Tibial artery (tissue), 4 donors: ENCODE results near the gene RNU5B-1.
"Not testable (repeated sequence)": the region's sequence is repeated elsewhere in the genome, so short reads cannot be mapped to it uniquely, and the experiment has no call there.

Source experiments
- DNase-seq, 2 donors: peaks; one replicate each; pipeline ENCODE4 v3.0.0-alpha.2; 2019
- H3K27ac ChIP-seq, 2 donors: fragments of 200-600 bp; sonication (generic) in 1 of 2; 1 replicate in 1 of 2; 2 replicates in 1 of 2; pipeline ENCODE4 v1.5.1; 2018 to 2019; ENCODE audit warnings: mild to moderate bottlenecking in 1 of 2
- H3K27me3 ChIP-seq, 2 donors: fragments of 200-600 bp; sonication (generic) in 1 of 2; one replicate each; pipeline versions ENCODE4 v1.5.1 to v1.6.0; 2016 to 2019
- H3K36me3 ChIP-seq, 3 donors: fragments of 200-600 bp; sonication (generic) in 2 of 3; one replicate each; pipeline ENCODE4 v1.5.1; 2016 to 2019; ENCODE audit warnings: mild to moderate bottlenecking in 2 of 3
- H3K4me1 ChIP-seq, 4 donors: fragments of 200-600 bp; sonication (generic) in 2 of 4; 1 replicate in 3 of 4; 2 replicates in 1 of 4; pipeline ENCODE4 v1.5.1; 2016 to 2019
- H3K4me3 ChIP-seq, 2 donors: fragments of 200-600 bp; sonication (generic) in 1 of 2; 1 replicate in 1 of 2; 2 replicates in 1 of 2; pipeline ENCODE4 v1.5.1; 2018 to 2019; ENCODE audit warnings: mild to moderate bottlenecking in 2 of 2
- H3K9me3 ChIP-seq, 3 donors: fragments of 200-600 bp; sonication (generic) in 1 of 3; one replicate each; pipeline ENCODE4 v1.5.1; 2016 to 2019
- CTCF ChIP-seq, 2 experiments: fragments of 200-600 bp in 1 of 2; fragments of 450-650 bp in 1 of 2; IDR thresholded peaks; one replicate each; pipeline ENCODE4 v1.5.1; 2017 to 2019; ENCODE audit warnings: antibody characterized with exemption in 2 of 2, mild to moderate bottlenecking in 1 of 2, moderate library complexity in 1 of 2
- intact Hi-C: fragments of 100-400 bp; cut with DNase I; formaldehyde crosslinking; loops from one replicate; pipeline ENCODE4 v1.15.0; 2023; ENCODE audit warnings: low total_unique reads

The RNU5B-1 gene

DNA sequence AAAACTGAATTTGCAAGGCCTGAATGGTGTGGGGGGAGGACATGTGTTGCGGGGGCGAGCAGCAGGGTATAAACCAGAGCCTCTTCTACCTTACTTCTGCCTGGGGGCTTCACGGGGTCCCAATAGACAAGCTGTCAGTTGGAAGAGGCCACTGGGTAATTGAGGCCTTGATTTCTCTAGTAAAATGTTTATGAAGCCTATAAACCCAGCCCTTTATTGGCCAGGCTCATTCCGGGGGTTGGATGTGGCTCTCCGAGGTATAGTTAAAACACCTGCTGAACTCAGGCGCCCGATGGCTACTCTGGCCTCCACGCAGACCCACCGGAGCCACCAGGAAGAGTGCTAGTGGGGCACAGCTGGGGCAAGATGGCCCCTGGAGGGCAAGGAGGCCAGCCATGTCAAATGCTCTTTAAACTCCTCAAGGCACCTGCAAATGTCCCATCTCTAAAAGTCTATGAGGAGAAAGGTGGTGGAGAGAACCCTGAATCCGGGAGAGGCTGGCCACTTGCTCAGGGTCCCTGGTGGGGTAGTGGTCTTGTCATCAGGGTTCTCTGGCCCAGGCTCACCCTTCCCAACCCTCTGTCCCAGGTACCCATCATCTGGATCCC lies 39.0 kb downstream of the RNU5B-1 start:
- intact Hi-C loops, result no loop called here
- Histone ChIP-seq H3K27me3 (peaks cover 0 to 30% of the 10 kb centered on the region in 2 donors), H3K4me1 (no peaks in the 10 kb centered on the region), H3K27ac (no peak overlapping the region), H3K36me3 (no peaks in the 10 kb centered on the region), H3K4me3 (no peak overlapping the region), H3K9me3 (no peaks in the 10 kb centered on the region)
- TF ChIP-seq CTCF (IDR thresholded peaks at IDR 0.05), result no peak
- DNase-seq, result no peak

DNA sequence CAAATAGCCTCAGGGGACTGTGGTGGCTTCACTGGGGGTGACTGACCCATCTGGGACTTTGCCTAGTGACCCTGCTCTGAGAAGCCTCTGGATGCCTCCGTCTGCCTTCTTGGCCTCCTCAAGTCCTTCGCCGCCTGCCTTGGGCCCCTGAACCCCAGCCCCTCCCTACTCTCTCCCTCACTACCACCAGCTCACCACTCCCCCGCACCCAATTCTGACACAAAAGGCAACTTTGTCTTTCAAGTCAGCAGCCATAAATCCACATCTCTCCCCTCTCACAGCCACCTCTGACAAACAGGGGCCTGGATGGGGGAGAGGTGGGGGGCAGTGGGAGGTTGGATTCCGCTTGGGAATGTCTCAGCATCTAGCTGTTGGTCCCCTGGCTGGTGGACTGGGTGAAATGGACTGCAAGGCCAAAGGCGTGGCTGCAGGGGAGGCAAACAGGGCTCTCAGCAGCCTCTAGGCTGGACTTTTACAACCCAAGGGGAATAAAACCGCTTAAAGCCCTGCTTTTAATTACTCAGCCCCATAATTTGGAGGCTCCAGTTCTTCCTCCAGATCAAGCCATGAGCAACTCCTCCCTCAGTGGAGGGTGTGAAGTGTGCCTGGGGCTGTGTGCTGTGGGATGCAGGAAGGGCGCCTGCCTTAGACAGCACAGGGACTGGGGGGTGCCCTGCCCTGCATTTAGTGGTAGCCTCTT lies 39.9 kb downstream of the RNU5B-1 start:
- intact Hi-C loops, result no loop called here
- Histone ChIP-seq H3K9me3 (no peaks in the 10 kb centered on the region), H3K4me3 (no peak overlapping the region), H3K4me1 (no peaks in the 10 kb centered on the region), H3K27ac (no peak overlapping the region), H3K36me3 (no peaks in the 10 kb centered on the region), H3K27me3 (peaks cover 0 to 23% of the 10 kb centered on the region in 2 donors)
- no peak for TF ChIP-seq CTCF (IDR thresholded peaks at IDR 0.05)
- DNase-seq, result no peak

DNA sequence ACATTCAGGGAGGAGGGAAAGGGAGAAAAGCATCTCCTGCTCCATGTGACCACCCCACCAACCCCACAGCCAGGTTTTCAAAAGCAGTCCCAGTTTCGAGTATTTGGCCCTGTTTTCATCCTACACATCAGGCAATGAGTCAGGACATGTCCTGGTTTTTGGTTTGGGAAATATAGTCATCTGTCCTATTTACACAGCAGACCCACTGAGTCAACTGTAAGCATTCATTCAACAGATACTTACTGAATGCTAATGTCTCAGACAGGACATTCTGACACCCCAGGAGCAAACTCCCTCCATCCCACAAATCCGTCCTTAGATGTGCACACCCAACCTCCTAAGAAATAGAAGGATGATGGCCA lies 40.4 kb downstream of the RNU5B-1 start:
- no peak for TF ChIP-seq CTCF (IDR thresholded peaks at IDR 0.05)
- Histone ChIP-seq H3K27ac (no peak overlapping the region), H3K27me3 (peaks cover 0 to 17% of the 10 kb centered on the region in 2 donors), H3K9me3 (no peaks in the 10 kb centered on the region), H3K4me1 (no peaks in the 10 kb centered on the region), H3K4me3 (no peak overlapping the region), H3K36me3 (no peaks in the 10 kb centered on the region)
- DNase-seq, result no peak
- intact Hi-C loops, result no loop called here

DNA sequence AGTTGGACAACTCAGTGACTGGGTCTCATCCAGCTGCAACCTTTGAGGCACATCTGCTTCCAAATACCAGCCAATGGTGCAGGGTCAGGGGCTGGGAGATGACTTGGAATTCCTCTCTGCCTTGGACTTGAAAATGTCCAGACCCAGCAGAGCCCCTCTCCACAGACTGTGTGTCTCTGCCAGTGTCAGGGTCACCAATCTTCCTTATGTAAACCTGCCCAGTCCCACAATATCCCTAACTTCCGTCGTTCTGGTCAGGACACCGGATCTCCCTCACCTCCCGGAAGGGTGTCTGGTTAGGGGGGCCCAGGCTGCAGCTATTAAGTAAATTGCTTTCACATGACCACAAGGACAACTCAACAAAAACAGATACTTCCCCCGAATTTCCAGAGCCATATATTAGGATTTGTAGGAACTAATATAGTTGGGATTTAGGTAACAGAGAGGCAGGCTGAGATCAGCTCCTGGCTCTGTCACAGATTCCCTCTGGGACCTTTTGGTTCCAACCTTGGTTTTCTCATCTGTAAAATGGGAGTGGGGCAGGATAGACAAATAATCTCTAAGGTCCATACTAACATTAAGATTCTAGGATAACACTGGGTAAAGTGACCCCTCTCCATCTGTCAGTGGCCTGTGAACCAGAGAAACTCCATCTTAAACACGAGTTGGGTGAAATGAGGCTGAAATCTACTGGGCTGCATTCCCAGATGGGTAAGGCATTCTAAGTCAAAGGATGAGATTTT lies 42.5 kb downstream of the RNU5B-1 start:
- TF ChIP-seq CTCF (IDR thresholded peaks at IDR 0.05), result no peak
- no peak for DNase-seq
- peaks cover 0 to 7% of the 10 kb centered on the region in 2 donors for H3K27me3 ChIP-seq
- H3K27ac ChIP-seq, result no peak overlapping the region
- no peak overlapping the region for H3K4me3 ChIP-seq
- no peaks in the 10 kb centered on the region for H3K36me3 ChIP-seq
- no peaks in the 10 kb centered on the region for H3K4me1 ChIP-seq
- H3K9me3 ChIP-seq, result no peaks in the 10 kb centered on the region
- intact Hi-C loops, result no loop called here

GRCh38 chr15:65347756-65348155 lies 43.3 kb downstream of the RNU5B-1 start:
- DNase-seq, intact Hi-C loops, H3K27ac ChIP-seq, H3K9me3 ChIP-seq, H3K4me3 ChIP-seq, H3K36me3 ChIP-seq, H3K27me3 ChIP-seq, H3K4me1 ChIP-seq: not testable (repeated sequence)

DNA sequence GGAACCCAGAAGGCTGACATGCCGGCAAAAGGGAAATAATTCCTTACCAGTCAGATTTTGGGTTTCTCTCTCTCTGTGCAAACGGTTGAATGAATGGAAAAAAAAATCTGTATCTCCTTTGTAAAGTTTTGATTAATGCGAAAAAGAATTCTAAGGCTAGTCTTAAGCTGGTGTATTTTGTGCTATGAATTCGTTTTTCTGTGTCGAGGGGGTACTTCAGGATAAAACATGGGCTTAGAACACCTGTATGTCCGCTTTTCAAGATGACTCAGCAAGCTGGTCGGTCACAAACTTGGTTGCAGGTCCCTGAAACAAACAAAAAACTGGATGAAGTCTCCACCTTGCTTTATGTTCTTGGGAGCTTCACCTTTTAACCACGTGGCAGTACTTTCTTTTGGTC lies 44.9 kb downstream of the RNU5B-1 start:
- no peak for DNase-seq
- H3K4me1 ChIP-seq, result no peaks in the 10 kb centered on the region
- H3K27me3 ChIP-seq, result peaks cover 0 to 12% of the 10 kb centered on the region in 2 donors
- intact Hi-C loops, result no loop called here
- no peak overlapping the region for H3K4me3 ChIP-seq
- TF ChIP-seq CTCF (IDR thresholded peaks at IDR 0.05), result no peak
- H3K9me3 ChIP-seq, result no peaks in the 10 kb centered on the region
- H3K27ac ChIP-seq, result no peak overlapping the region
- H3K36me3 ChIP-seq, result no peaks in the 10 kb centered on the region

DNA sequence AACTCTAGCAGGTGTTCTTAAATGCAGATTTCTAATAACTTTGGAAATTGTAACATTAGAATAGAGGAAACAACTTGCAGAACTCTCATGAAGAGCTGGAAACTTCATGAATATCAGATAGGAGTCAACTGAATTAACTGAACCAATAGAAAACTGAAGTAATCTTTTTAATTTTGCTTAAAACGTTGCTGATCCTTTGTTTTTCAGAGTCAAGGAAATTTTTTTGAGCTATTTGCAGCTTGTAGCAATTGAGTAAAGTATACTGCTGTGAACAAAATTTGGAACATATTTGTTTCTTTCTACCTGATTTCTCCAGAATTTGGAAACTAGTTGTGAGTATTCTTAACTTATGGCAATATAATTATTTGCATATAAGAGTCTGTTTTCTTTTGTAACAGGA lies 47.5 kb downstream of the RNU5B-1 start:
- intact Hi-C loops, H3K27ac ChIP-seq, H3K36me3 ChIP-seq, DNase-seq, H3K4me3 ChIP-seq, H3K9me3 ChIP-seq: not testable (repeated sequence)
- H3K27me3 ChIP-seq, result peaks cover 0 to 34% of the 10 kb centered on the region in 2 donors
- H3K4me1 ChIP-seq, result peaks cover 0 to 12% (median 9%) of the 10 kb centered on the region in 4 donors
